Stimulated activated CD8-positive, alpha-beta memory T cell treated with anti-CD3 and anti-CD28 coated beads, Interleukin-12 subunit alpha, Interleukin-12 subunit beta, amount 100 ng/mL, for 1 hour (primary cell): ENCODE data around the gene SDF4.

Experiments
- DNase-seq: peaks from one replicate; pipeline ENCODE4 v3.0.0-alpha.2; 2020; ENCODE audit warnings: low read depth

SDF4 gene

GRCh38 chr1:1241588-1242219, 9.9 kb upstream of the SDF4 start:
- no peak for DNase-seq

GRCh38 chr1:1240822-1241587, 9.2 kb upstream of the SDF4 start:
- DNase-seq, result no peak

- no peak for DNase-seq
These were observed 8.5 kb upstream of the SDF4 start for GRCh38 chr1:1240348-1240732.

- DNase-seq, result no peak
These were observed 8.0 kb upstream of the SDF4 start for GRCh38 chr1:1239614-1240347.

GRCh38 chr1:1239227-1239613, 7.4 kb upstream of the SDF4 start:
- no peak for DNase-seq

- DNase-seq, result no peak
These were observed 6.9 kb upstream of the SDF4 start for GRCh38 chr1:1238702-1239178.

GRCh38 chr1:1237874-1238701, 6.3 kb upstream of the SDF4 start:
- no peak for DNase-seq

- no peak for DNase-seq
These were observed 5.4 kb upstream of the SDF4 start for GRCh38 chr1:1236945-1237873.

GRCh38 chr1:1236176-1236763, 4.5 kb upstream of the SDF4 start:
- DNase-seq, result no peak

GRCh38 chr1:1235016-1235744, 3.4 kb upstream of the SDF4 start:
- DNase-seq, result no peak

- no peak for DNase-seq
These were observed 2.5 kb upstream of the SDF4 start for GRCh38 chr1:1234180-1234808.

- DNase-seq, result no peak
These were observed 1.7 kb upstream of the SDF4 start for GRCh38 chr1:1233567-1233892.

GRCh38 chr1:1232796-1233566, 1.2 kb upstream of the SDF4 start:
- no peak for DNase-seq

GRCh38 chr1:1232208-1232795, 501 bp upstream of the SDF4 start, which contains the start of gene B3GALT6:
Gene B3GALT6, plus strand, starts transcription at chr1:1232237. Its CDS starts 42 bp downstream, at chr1:1232279.
- DNase-seq, result no peak

- no peak for DNase-seq
These were observed 973 bp downstream of the SDF4 start for GRCh38 chr1:1230656-1231399.

GRCh38 chr1:1229770-1230169, 2.0 kb downstream of the SDF4 start:
- DNase-seq, result no peak

- no peak for DNase-seq
These were observed 3.0 kb downstream of the SDF4 start for GRCh38 chr1:1228596-1229321.
